Measurements from ENCODE around the gene CYTIP.

GRCh38 chr2:157418239-157418641 is 25.6 kb downstream of the CYTIP start:
- TF ChIP-seq CTCF (conservative IDR thresholded peaks at IDR 0.05; ENCODE audit: low read depth, low read length) = no peak
- TF ChIP-seq EZH2 (IDR thresholded peaks at IDR 0.05; ENCODE audit: borderline replicate concordance, low read depth, low read length, poor library complexity, severe bottlenecking) = no peak
